ENCODE results near the gene ARID2.

The ARID2 gene

GRCh38 chr12:45720069-45720468, 9.4 kb upstream of the ARID2 start:
- no peak for TF ChIP-seq POLR2AphosphoS5 (IDR thresholded peaks at IDR 0.05; ENCODE audit: low read depth, low read length)
- no peak for TF ChIP-seq TAF1 (IDR thresholded peaks at IDR 0.05; ENCODE audit: borderline replicate concordance, insufficient read depth, low read length)
- no peak for TF ChIP-seq SIN3A (IDR thresholded peaks at IDR 0.05; ENCODE audit: borderline replicate concordance, insufficient read depth, low read length)
- no peak for TF ChIP-seq REST (IDR thresholded peaks at IDR 0.05; ENCODE audit: insufficient read depth in 1 of 2, low read depth in 2 of 2, low read length in 2 of 2)
- TF ChIP-seq FOXP2 (optimal IDR thresholded peaks at IDR 0.05; ENCODE audit: borderline replicate concordance, extremely low read depth, extremely low read length, insufficient read depth): no peak

- TF ChIP-seq TAF1 (IDR thresholded peaks at IDR 0.05; ENCODE audit: borderline replicate concordance, insufficient read depth, low read length) (no peak), POLR2AphosphoS5 (IDR thresholded peaks at IDR 0.05; ENCODE audit: low read depth, low read length) (no peak), FOXP2 (optimal IDR thresholded peaks at IDR 0.05; ENCODE audit: borderline replicate concordance, extremely low read depth, extremely low read length, insufficient read depth) (no peak), SIN3A (IDR thresholded peaks at IDR 0.05; ENCODE audit: borderline replicate concordance, insufficient read depth, low read length) (no peak), REST (IDR thresholded peaks at IDR 0.05; ENCODE audit: insufficient read depth in 1 of 2, low read depth in 2 of 2, low read length in 2 of 2) (no peak)
Measured at GRCh38 chr12:45721369-45721768, 8.1 kb upstream of the ARID2 start.

GRCh38 chr12:45721954-45722353, 7.6 kb upstream of the ARID2 start:
- TF ChIP-seq SIN3A (IDR thresholded peaks at IDR 0.05; ENCODE audit: borderline replicate concordance, insufficient read depth, low read length) (no peak), TAF1 (IDR thresholded peaks at IDR 0.05; ENCODE audit: borderline replicate concordance, insufficient read depth, low read length) (no peak), FOXP2 (optimal IDR thresholded peaks at IDR 0.05; ENCODE audit: borderline replicate concordance, extremely low read depth, extremely low read length, insufficient read depth) (no peak), POLR2AphosphoS5 (IDR thresholded peaks at IDR 0.05; ENCODE audit: low read depth, low read length) (no peak), REST (IDR thresholded peaks at IDR 0.05; ENCODE audit: insufficient read depth in 1 of 2, low read depth in 2 of 2, low read length in 2 of 2) (no peak)

- TF ChIP-seq FOXP2 (optimal IDR thresholded peaks at IDR 0.05; ENCODE audit: borderline replicate concordance, extremely low read depth, extremely low read length, insufficient read depth) (no peak), TAF1 (IDR thresholded peaks at IDR 0.05; ENCODE audit: borderline replicate concordance, insufficient read depth, low read length) (no peak)
Measured at GRCh38 chr12:45725631-45726602, 3.6 kb upstream of the ARID2 start.

GRCh38 chr12:45726603-45727300, 2.8 kb upstream of the ARID2 start:
- TF ChIP-seq TAF1 (IDR thresholded peaks at IDR 0.05; ENCODE audit: borderline replicate concordance, insufficient read depth, low read length) (no peak), POLR2AphosphoS5 (IDR thresholded peaks at IDR 0.05; ENCODE audit: low read depth, low read length) (no peak), REST (IDR thresholded peaks at IDR 0.05; ENCODE audit: insufficient read depth in 1 of 2, low read depth in 2 of 2, low read length in 2 of 2) (no peak), SIN3A (IDR thresholded peaks at IDR 0.05; ENCODE audit: borderline replicate concordance, insufficient read depth, low read length) (no peak), FOXP2 (optimal IDR thresholded peaks at IDR 0.05; ENCODE audit: borderline replicate concordance, extremely low read depth, extremely low read length, insufficient read depth) (no peak)

Data from PFSK-1 (cell line).